ENCODE measurements around the gene SEC14L2. TPM values are rescaled to one million over a fixed set of nuclear protein-coding genes. Genes with fewer than 3 reads are reported as not detected.

Gene SEC14L2
- total and polyA plus RNA-seq, 2 donors (not counting 3 experiments of a cell fraction or from before 2014, with no cell fraction given), result 22.5 to 28.8 TPM

- Histone ChIP-seq H4K20me1 (replicated peaks; ENCODE audit: control insufficient read depth, extremely low read depth, insufficient read depth, low read length) (no peaks in the 10 kb centered on the region), H3K27ac (ENCODE audit: insufficient read depth, low read depth, low read length) (no peak overlapping the region), H3K27me3 (ENCODE audit: control insufficient read depth in 2 of 2, insufficient read depth in 2 of 2, low read length in 2 of 2) (no peaks in the 10 kb centered on the region), H3K4me1 (ENCODE audit: control insufficient read depth, extremely low read depth, insufficient read depth, low read length) (peaks cover 6% of the 10 kb centered on the region), H3K79me2 (ENCODE audit: control insufficient read depth, insufficient read depth, low read length) (no peaks in the 10 kb centered on the region), H3K4me2 (ENCODE audit: insufficient read depth, low read length) (no peak overlapping the region), H3K4me3 (replicated peaks in 1 of 3; ENCODE audit: insufficient read depth in 1 of 3, low read depth in 1 of 3, low read length in 3 of 3) (no peak overlapping the region), H2AFZ (ENCODE audit: low read depth, low read length) (no peak overlapping the region), H3K9me1 (replicated peaks; ENCODE audit: control insufficient read depth, extremely low read depth, insufficient read depth, low read length) (no peaks in the 10 kb centered on the region), H3K9me3 (replicated peaks; ENCODE audit: control insufficient read depth, insufficient read depth, low read length) (no peaks in the 10 kb centered on the region), H3K36me3 (ENCODE audit: control insufficient read depth in 2 of 2, extremely low read depth in 1 of 2, insufficient read depth in 2 of 2, low read length in 2 of 2) (peaks cover 10 to 50% of the 10 kb centered on the region in 2 experiments), H3K9ac (replicated peaks; ENCODE audit: extremely low read depth, insufficient read depth, low read length) (no peak overlapping the region)
- FAIRE-seq (no peak), DNase-seq (ENCODE audit: low read depth, low spot score) (no peak)
- intact Hi-C loops (cut with micrococcal nuclease), result no loop called here
- TF ChIP-seq MAX (IDR thresholded peaks at IDR 0.05; ENCODE audit: insufficient read depth, insufficient read length) (no peak), GATA2 (IDR thresholded peaks at IDR 0.05; ENCODE audit: insufficient read depth, insufficient read length, low read depth, low read length) (no peak), POLR2A (IDR thresholded peaks at IDR 0.05; ENCODE audit: low read depth, low read length) (no peak), MYC (IDR thresholded peaks at IDR 0.05; ENCODE audit: low read depth, low read length) (no peak), EZH2 (IDR thresholded peaks at IDR 0.05; ENCODE audit: borderline replicate concordance, low read depth, low read length, severe bottlenecking) (no peak), POLR2AphosphoS5 (IDR thresholded peaks at IDR 0.05; ENCODE audit: insufficient read depth, low read depth, low read length) (no peak), JUN (IDR thresholded peaks at IDR 0.05; ENCODE audit: borderline replicate concordance, insufficient read depth, insufficient read length, low read depth) (no peak), FOS (IDR thresholded peaks at IDR 0.05; ENCODE audit: borderline replicate concordance, insufficient read depth, low read length) (no peak), CTCF (IDR thresholded peaks at IDR 0.05; ENCODE audit: extremely low read depth in 1 of 2, insufficient read depth in 1 of 2, low read depth in 1 of 2, low read length in 2 of 2) (no peak)
- POLR2A ChIA-PET, result interaction anchor here (0.6 kb wide), 1 partner anchor 18 kb away, joined by 7 read pairs; no protein-coding TSS in a partner anchor
- CTCF ChIA-PET, result interaction anchor here (1.2 to 4.0 kb wide), 3 partner anchors 10 to 15 kb away, joined by 6 to 21 read pairs (median 13); partner anchors contain the start of genes MTFP1 and SEC14L2
- no TSS peak for BruUV-seq (replicated peaks)
- dilution Hi-C loops (cut with MboI; ENCODE audit: extremely low pct_ligation_motif_present, low sequenced_read_pairs), result no loop called here
Measured at GRCh38 chr22:30411780-30412179, 15.0 kb downstream of the SEC14L2 start.

All from endothelial cell of umbilical vein (primary cell).